RWPE2 (cell line): ENCODE results near the gene HOXD1.

Experiments
- ATAC-seq: fragments of 200-7000 bp; cut with Tn5 transposase; 3 replicates; pipeline ENCODE4 v1.9.1; 2021; ENCODE audit warnings: low read depth
- DNase-seq: peaks from one replicate; pipeline ENCODE4 v3.0.0-alpha.2; 2020; ENCODE audit warnings: low spot score
- H3K27ac ChIP-seq: fragments of 450-650 bp; 2 replicates; pipeline ENCODE4 v1.5.1; 2017; ENCODE audit warnings: mild to moderate bottlenecking; ENCODE audit not compliant: poor library complexity, severe bottlenecking
- H3K27me3 ChIP-seq: fragments of 250-450 bp; sonication (Bioruptor Pico); 2 replicates; pipeline ENCODE4 v1.5.1; 2021; ENCODE audit warnings: mild to moderate bottlenecking, moderate library complexity; ENCODE audit not compliant: insufficient read depth, poor library complexity, severe bottlenecking
- H3K36me3 ChIP-seq: fragments of 250-450 bp; sonication (Bioruptor Pico); 2 replicates; pipeline ENCODE4 v1.5.1; 2020; ENCODE audit warnings: low read depth, mild to moderate bottlenecking, moderate library complexity
- H3K4me1 ChIP-seq: fragments of 250-450 bp; sonication (Bioruptor Pico); 2 replicates; pipeline ENCODE4 v1.5.1; 2021; ENCODE audit warnings: mild to moderate bottlenecking, moderate library complexity; ENCODE audit not compliant: insufficient read depth, poor library complexity, severe bottlenecking
- H3K4me3 ChIP-seq: fragments of 250-450 bp; sonication (Bioruptor Pico); 2 replicates; pipeline ENCODE4 v1.5.1; 2021; ENCODE audit warnings: mild to moderate bottlenecking, moderate library complexity; ENCODE audit not compliant: severe bottlenecking
- H3K9me3 ChIP-seq: fragments of 250-450 bp; sonication (Bioruptor Pico); 2 replicates; pipeline ENCODE4 v1.5.1; 2021; ENCODE audit warnings: mild to moderate bottlenecking, moderate library complexity; ENCODE audit not compliant: severe bottlenecking
- CTCF ChIP-seq: fragments of 450-650 bp; IDR thresholded peaks from one replicate; pipeline ENCODE4 v1.5.1; 2017; ENCODE audit warnings: mild to moderate bottlenecking, moderate library complexity; ENCODE audit not compliant: poor library complexity, severe bottlenecking

HOXD1 gene

DNA sequence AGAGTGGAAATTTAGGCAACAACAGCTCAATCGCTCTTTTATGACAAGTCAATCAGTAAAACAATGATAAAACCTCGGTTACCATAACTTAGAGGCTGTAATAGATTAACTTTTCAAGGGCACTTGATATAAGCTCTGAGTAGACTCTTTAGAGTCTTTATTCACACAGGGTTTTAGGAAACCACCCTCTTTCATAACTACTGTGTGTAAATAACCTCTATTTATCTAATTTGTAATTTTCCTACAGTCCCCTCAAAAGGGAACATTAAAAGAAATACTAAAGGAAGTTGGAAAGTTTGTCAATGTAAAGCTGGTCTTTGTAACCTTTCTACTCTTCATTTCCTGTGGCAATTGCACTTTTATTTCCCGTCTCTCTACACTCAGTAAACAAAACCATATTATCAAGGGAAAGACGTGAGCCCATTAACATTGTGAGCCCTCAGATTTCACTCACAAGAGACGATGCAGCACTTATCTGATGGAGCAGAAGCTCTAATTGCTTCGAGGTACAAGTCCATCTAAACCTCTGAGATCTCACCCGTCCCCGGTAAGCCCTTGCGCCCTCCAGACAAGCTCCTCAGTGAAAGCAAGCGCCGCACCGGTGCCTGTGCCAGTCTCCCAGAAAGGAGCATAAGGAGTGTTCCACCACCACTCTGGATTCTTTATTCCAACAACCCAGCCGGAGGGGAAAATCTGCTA is 1.1 kb upstream of the HOXD1 start:
- no peak for ATAC-seq
- Histone ChIP-seq H3K9me3 (no peaks in the 10 kb centered on the region), H3K36me3 (no peaks in the 10 kb centered on the region), H3K4me3 (peak overlapping the region; percentile 46), H3K4me1 (no peaks in the 10 kb centered on the region), H3K27me3 (peaks cover 7% of the 10 kb centered on the region), H3K27ac (no peak overlapping the region)
- TF ChIP-seq CTCF, result no peak
- no peak for DNase-seq

GRCh38 chr2:176188774-176189680 is 559 bp downstream of the HOXD1 start:
- TF ChIP-seq CTCF, result no peak
- ATAC-seq (peak; percentile 50), DNase-seq (no peak)
- no peaks in the 10 kb centered on the region for H3K4me1 ChIP-seq
- H3K36me3 ChIP-seq, result no peaks in the 10 kb centered on the region
- no peak overlapping the region for H3K27ac ChIP-seq
- peaks cover 7% of the 10 kb centered on the region for H3K27me3 ChIP-seq
- H3K4me3 ChIP-seq, result peak overlapping the region; percentile 46
- no peaks in the 10 kb centered on the region for H3K9me3 ChIP-seq

- DNase-seq (no peak), ATAC-seq (no peak)
- peak overlapping the region; percentile 46 for H3K4me3 ChIP-seq
- H3K27me3 ChIP-seq, result peaks cover 7% of the 10 kb centered on the region
- no peak for TF ChIP-seq CTCF
- H3K4me1 ChIP-seq, result no peaks in the 10 kb centered on the region
- no peaks in the 10 kb centered on the region for H3K36me3 ChIP-seq
- no peaks in the 10 kb centered on the region for H3K9me3 ChIP-seq
- H3K27ac ChIP-seq, result no peak overlapping the region
Observed at GRCh38 chr2:176189681-176190641, 1.5 kb downstream of the HOXD1 start.

DNA sequence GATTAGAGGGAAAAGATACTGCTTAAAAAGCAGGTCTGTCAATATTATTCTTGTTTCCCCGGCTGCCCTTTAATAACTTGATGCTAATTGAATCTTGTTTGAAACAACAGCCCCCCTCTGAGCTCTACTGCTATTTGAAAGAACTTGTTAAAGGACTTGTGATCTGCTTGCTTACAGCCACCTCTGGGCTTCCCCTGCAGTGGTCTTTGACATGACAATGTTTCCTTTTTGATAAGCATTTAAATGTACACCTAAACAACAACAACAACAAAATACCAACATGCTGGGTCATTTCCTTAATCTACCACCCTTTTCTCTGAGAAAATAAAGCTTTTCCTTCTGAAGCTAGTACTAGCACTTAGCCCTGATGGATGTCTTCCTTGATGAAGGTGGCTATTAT is 3.9 kb downstream of the HOXD1 start:
- no peak for ATAC-seq
- Histone ChIP-seq H3K4me1 (no peaks in the 10 kb centered on the region), H3K27me3 (peaks cover 7% of the 10 kb centered on the region), H3K9me3 (no peaks in the 10 kb centered on the region), H3K27ac (no peak overlapping the region), H3K36me3 (no peaks in the 10 kb centered on the region), H3K4me3 (no peak overlapping the region)
- DNase-seq, result no peak
- no peak for TF ChIP-seq CTCF
